Stimulated activated CD8-positive, alpha-beta memory T cell treated with anti-CD3 and anti-CD28 coated beads, Interleukin-12 subunit alpha, Interleukin-12 subunit beta, amount 100 ng/mL, for 24 hours (primary cell): ENCODE measurements around the gene USP17L30.
"Not testable (repeated sequence)": the region's sequence is repeated elsewhere in the genome, so short reads cannot be mapped to it uniquely, and the experiment has no call there.

Source experiments
- DNase-seq: peaks from one replicate; pipeline ENCODE4 v3.0.0-alpha.2; 2020; ENCODE audit errors: extremely low read depth

The USP17L30 gene

GRCh38 chr4:9362829-9363228 is at the start of gene USP17L30:
USP17L30 (plus strand) TSS chr4:9363129; CDS start chr4:9363129, 0 bp downstream.
- DNase-seq: not testable (repeated sequence)

GRCh38 chr4:9324191-9324590 is 38.7 kb upstream of the USP17L30 start:
- not testable (repeated sequence) for DNase-seq

GRCh38 chr4:9324865-9325264 is 38.1 kb upstream of the USP17L30 start, which contains the start of gene USP17L24:
USP17L24 (plus strand) TSS chr4:9325165; CDS start chr4:9325165, 0 bp downstream.
- not testable (repeated sequence) for DNase-seq

GRCh38 chr4:9329611-9330010 is 33.3 kb upstream of the USP17L30 start, which contains the start of gene USP17L25:
USP17L25 (plus strand) TSS chr4:9329911; CDS start chr4:9329911, 0 bp downstream.
- DNase-seq: not testable (repeated sequence)

GRCh38 chr4:9334358-9334757 is 28.6 kb upstream of the USP17L30 start, which contains the start of gene USP17L26:
USP17L26 (plus strand) TSS chr4:9334658; CDS start chr4:9334658, 0 bp downstream.
- not testable (repeated sequence) for DNase-seq

GRCh38 chr4:9339103-9339502 is 23.8 kb upstream of the USP17L30 start, which contains the start of gene USP17L5:
USP17L5 (plus strand) TSS chr4:9339403; CDS start chr4:9339403, 0 bp downstream.
- DNase-seq: not testable (repeated sequence)

GRCh38 chr4:9343848-9344247 is 19.1 kb upstream of the USP17L30 start, which contains the start of gene USP17L27:
USP17L27 (plus strand) TSS chr4:9344148; CDS start chr4:9344148, 0 bp downstream.
- DNase-seq: not testable (repeated sequence)

- not testable (repeated sequence) for DNase-seq
Measured at GRCh38 chr4:9348593-9348992, 14.3 kb upstream of the USP17L30 start, which contains the start of gene USP17L28. USP17L28 (plus strand) TSS chr4:9348893; CDS start chr4:9348893, 0 bp downstream.

GRCh38 chr4:9350866-9351265 is 12.1 kb upstream of the USP17L30 start:
- DNase-seq: not testable (repeated sequence)

- not testable (repeated sequence) for DNase-seq
Measured at GRCh38 chr4:9353338-9353737, 9.6 kb upstream of the USP17L30 start, which contains the start of gene USP17L29. USP17L29 (plus strand) TSS chr4:9353638; CDS start chr4:9353638, 0 bp downstream.

- DNase-seq: not testable (repeated sequence)
Measured at GRCh38 chr4:9379881-9380280, 17.0 kb downstream of the USP17L30 start.

GRCh38 chr4:9381012-9381534 is 18.1 kb downstream of the USP17L30 start:
- peak; percentile 8 for DNase-seq

GRCh38 chr4:9384126-9384525 is 21.2 kb downstream of the USP17L30 start:
- DNase-seq: no peak

GRCh38 chr4:9389001-9389400 is 26.1 kb downstream of the USP17L30 start:
- not testable (repeated sequence) for DNase-seq

- DNase-seq: not testable (repeated sequence)
Measured at GRCh38 chr4:9405774-9406173, 42.8 kb downstream of the USP17L30 start.

GRCh38 chr4:9406491-9406890 is 43.6 kb downstream of the USP17L30 start:
- DNase-seq: not testable (repeated sequence)

GRCh38 chr4:9409793-9410192 is 46.9 kb downstream of the USP17L30 start:
- no peak for DNase-seq
